DND-41 (cell line): ENCODE results near the gene KCNMA1.

Source experiments
- ATAC-seq: fragments of 200-7000 bp; cut with Tn5 transposase; 3 replicates; pipeline ENCODE4 v1.9.1; 2021; ENCODE audit warnings: low read depth; ENCODE audit not compliant: insufficient read depth
- DNase-seq: peaks from one replicate; pipeline ENCODE4 v3.0.0-alpha.2; 2020
- H2AFZ ChIP-seq: 2 replicates; pipeline ENCODE4 v1.6.0; 2012; ENCODE audit warnings: low read depth, low read length
- H3K27ac ChIP-seq: 2 replicates; pipeline ENCODE4 v1.5.1; 2012; ENCODE audit warnings: low read length, inconsistent platforms
- H3K27me3 ChIP-seq: fragments of 200-600 bp; sonication (generic); 2 replicates; pipeline ENCODE4 v1.6.0; 2012; ENCODE audit warnings: low read length, mild to moderate bottlenecking, inconsistent platforms; ENCODE audit not compliant: insufficient read depth, poor library complexity
- H3K36me3 ChIP-seq: 2 replicates; pipeline ENCODE4 v1.5.1; 2012; ENCODE audit warnings: low read length, inconsistent platforms; ENCODE audit not compliant: insufficient read depth
- H3K4me1 ChIP-seq: 2 replicates; pipeline ENCODE4 v1.5.1; 2012; ENCODE audit warnings: mild to moderate bottlenecking, low read length; ENCODE audit not compliant: insufficient read depth
- H3K4me2 ChIP-seq: 2 replicates; pipeline ENCODE4 v1.6.0; 2012; ENCODE audit warnings: mild to moderate bottlenecking, moderate library complexity, low read length, inconsistent platforms; ENCODE audit not compliant: insufficient read depth
- H3K4me3 ChIP-seq, 2 experiments: fragments of 200-600 bp in 1 of 2; shearing (Covaris generic) in 1 of 2; 2 replicates each; pipeline ENCODE4 v1.5.1; 2012 to 2016; ENCODE audit warnings: inconsistent platforms in 2 of 2, low read length in 2 of 2, mild to moderate bottlenecking in 2 of 2, low read depth in 1 of 2, moderate library complexity in 1 of 2
- H3K79me2 ChIP-seq: 2 replicates; pipeline ENCODE4 v1.6.0; 2012; ENCODE audit warnings: low read length, inconsistent platforms; ENCODE audit not compliant: insufficient read depth
- H3K9ac ChIP-seq: 2 replicates; pipeline ENCODE4 v1.6.0; 2012; ENCODE audit warnings: low read depth, mild to moderate bottlenecking, inconsistent platforms, low read length, moderate library complexity
- H3K9me3 ChIP-seq: 2 replicates; pipeline ENCODE4 v1.5.1; 2012; ENCODE audit warnings: low read length, moderate library complexity, mild to moderate bottlenecking, inconsistent platforms; ENCODE audit not compliant: insufficient read depth, severe bottlenecking
- H4K20me1 ChIP-seq: 2 replicates; pipeline ENCODE4 v1.6.0; 2012; ENCODE audit warnings: low read length; ENCODE audit not compliant: insufficient read depth
- EZH2 ChIP-seq: IDR thresholded peaks from 3 replicates; pipeline ENCODE4 v1.6.1; 2012; ENCODE audit warnings: borderline replicate concordance, low read depth, mild to moderate bottlenecking, moderate library complexity, low read length, inconsistent platforms; ENCODE audit not compliant: severe bottlenecking
- TF ChIP-seq, protein P1 (sequence below): IDR thresholded peaks from 2 replicates; pipeline ENCODE4 v1.5.1; 2012; ENCODE audit warnings: borderline replicate concordance, low read length, moderate library complexity, mild to moderate bottlenecking; ENCODE audit not compliant: poor library complexity, severe bottlenecking; ENCODE audit errors: extremely low read depth

Gene KCNMA1

DNA sequence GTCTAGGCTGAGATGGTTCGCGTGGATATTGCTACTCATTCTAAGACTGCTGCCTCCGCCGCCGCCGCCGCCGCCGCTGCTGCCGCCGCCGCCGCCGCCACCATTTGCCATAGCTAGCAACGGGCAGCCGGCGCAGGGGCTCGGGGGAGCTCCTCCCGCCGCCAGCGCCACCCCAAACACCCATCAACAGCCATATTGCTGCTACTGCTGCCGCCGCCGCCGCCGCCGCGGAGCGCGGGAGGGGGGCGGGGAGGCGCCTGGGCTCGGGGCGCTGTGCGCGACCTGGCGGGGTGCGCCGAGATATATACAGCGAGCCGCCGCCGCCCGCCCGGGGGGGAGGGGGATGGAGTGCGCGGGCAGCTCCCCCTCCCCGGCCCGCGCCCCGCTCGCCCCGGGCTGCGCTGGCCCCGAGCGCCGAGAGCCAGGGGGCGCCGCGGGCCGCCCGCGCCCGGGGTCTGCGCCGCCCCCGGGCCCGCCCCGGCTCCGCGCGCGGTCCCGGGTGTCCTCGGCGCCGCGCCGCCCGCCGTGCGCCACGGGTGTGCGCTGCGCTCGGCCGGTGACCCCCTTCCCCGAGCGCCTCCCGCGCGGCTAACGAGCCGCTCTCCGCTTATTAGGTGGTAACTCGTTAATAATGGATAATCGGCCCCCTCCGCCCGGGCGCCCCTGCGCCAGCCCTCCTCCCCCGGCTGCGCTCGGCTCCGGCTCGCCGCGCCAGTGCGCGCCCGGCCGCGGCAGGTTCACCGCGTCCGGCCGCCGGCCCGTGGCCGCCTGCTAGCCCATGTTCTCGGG, at the start of gene KCNMA1:
KCNMA1 (minus strand) TSS at position 277 of the 789 bp plus-strand sequence.
- peaks cover 3% of the 10 kb centered on the region; the same call in 1 of the 2 replicates for H4K20me1 ChIP-seq
- H2AFZ ChIP-seq, result no peak within 1 kb of the TSS
- no peak within 1 kb of the TSS for H3K4me3 ChIP-seq
- H3K36me3 ChIP-seq, result no peaks in the 10 kb centered on the region
- H3K27ac ChIP-seq, result no peak within 1 kb of the TSS
- no peak within 1 kb of the TSS for H3K4me2 ChIP-seq
- H3K9ac ChIP-seq, result no peak within 1 kb of the TSS
- H3K4me1 ChIP-seq, result no peaks in the 10 kb centered on the region
- H3K79me2 ChIP-seq, result no peaks in the 10 kb centered on the region
- H3K27me3 ChIP-seq, result peaks cover 3% of the 10 kb centered on the region
- DNase-seq (no peak), ATAC-seq (no peak)
- H3K9me3 ChIP-seq, result no peaks in the 10 kb centered on the region
- no peak for TF ChIP-seq EZH2
- TF ChIP-seq, protein P1, sequence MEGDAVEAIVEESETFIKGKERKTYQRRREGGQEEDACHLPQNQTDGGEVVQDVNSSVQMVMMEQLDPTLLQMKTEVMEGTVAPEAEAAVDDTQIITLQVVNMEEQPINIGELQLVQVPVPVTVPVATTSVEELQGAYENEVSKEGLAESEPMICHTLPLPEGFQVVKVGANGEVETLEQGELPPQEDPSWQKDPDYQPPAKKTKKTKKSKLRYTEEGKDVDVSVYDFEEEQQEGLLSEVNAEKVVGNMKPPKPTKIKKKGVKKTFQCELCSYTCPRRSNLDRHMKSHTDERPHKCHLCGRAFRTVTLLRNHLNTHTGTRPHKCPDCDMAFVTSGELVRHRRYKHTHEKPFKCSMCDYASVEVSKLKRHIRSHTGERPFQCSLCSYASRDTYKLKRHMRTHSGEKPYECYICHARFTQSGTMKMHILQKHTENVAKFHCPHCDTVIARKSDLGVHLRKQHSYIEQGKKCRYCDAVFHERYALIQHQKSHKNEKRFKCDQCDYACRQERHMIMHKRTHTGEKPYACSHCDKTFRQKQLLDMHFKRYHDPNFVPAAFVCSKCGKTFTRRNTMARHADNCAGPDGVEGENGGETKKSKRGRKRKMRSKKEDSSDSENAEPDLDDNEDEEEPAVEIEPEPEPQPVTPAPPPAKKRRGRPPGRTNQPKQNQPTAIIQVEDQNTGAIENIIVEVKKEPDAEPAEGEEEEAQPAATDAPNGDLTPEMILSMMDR, result no peak

DNA sequence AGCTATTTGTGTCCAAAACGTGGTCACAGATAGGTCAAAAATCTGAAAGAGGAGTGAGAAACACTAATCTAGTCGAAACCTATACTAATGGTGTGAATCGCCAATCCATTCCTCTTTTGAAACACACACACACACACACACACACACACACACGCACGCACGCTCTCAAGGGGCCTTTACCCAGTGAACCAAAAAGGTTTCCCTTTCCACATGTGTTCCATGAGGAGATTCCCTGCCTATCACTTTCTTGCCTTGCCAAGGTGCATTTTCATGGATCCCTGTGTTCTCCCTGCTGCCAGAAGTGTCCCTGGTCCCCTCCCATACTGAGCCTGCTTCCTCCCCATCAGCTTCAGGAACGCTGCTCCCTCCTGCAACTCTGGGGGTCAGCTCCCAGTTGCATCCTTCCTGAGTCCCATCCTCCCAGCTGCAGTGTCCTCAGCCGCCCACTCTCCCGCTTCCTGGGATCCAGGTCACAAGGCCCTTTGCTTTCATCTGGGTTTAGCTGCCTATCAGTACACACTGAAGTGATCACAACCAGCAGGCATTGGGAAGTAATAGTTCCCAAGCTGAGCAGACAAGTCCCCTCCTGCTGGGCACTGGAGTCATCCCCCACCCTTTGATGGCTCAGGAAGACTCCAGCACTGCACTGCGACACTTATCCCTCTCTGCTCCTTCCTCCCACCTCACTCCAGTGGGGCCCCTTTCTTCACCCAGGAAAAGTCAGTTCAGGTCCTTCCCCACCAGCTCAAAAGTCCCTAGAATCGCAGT, 49.2 kb upstream of the KCNMA1 start:
- no peak overlapping the region for H3K9ac ChIP-seq
- H3K4me2 ChIP-seq, result no peak overlapping the region
- ATAC-seq (no peak), DNase-seq (no peak)
- no peaks in the 10 kb centered on the region for H3K79me2 ChIP-seq
- H2AFZ ChIP-seq, result no peak overlapping the region
- H3K9me3 ChIP-seq, result no peaks in the 10 kb centered on the region
- no peak overlapping the region for H3K4me3 ChIP-seq
- H3K27ac ChIP-seq, result no peak overlapping the region
- no peaks in the 10 kb centered on the region for H3K4me1 ChIP-seq
- H3K27me3 ChIP-seq, result peaks cover 6% of the 10 kb centered on the region
- TF ChIP-seq, protein P1, result no peak
- TF ChIP-seq EZH2, result no peak
- no peaks in the 10 kb centered on the region for H3K36me3 ChIP-seq
- H4K20me1 ChIP-seq, result no peaks in the 10 kb centered on the region

DNA sequence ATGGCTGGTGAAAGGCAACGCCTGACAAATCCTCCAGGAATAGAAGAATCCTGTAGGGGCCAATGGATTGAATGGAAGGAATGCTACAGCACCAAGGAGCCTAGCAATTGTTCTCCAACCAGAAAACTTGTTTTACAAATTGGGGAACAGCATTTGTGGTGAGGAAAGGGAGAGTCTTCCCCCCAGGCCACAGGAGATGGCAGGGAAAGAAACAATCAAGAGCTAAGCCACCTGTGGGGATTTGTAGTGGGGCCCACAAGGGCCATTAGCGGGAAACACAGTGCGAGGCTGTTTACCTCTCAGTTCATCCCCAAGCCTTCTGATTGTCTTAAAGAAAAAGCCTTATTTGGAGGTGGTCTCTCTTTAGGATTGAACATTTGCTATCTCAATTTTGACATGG, 48.5 kb upstream of the KCNMA1 start:
- Histone ChIP-seq H3K4me1 (no peaks in the 10 kb centered on the region), H2AFZ (no peak overlapping the region)

More for the DNA sequence above, 48.5 kb upstream of the KCNMA1 start:
- TF ChIP-seq, protein P1, result no peak
- TF ChIP-seq EZH2, result no peak
- DNase-seq (no peak), ATAC-seq (no peak)
- H3K4me2 ChIP-seq, result no peak overlapping the region
- H4K20me1 ChIP-seq, result no peaks in the 10 kb centered on the region
- H3K9me3 ChIP-seq, result no peaks in the 10 kb centered on the region
- H3K27me3 ChIP-seq, result peaks cover 6% of the 10 kb centered on the region
- no peaks in the 10 kb centered on the region for H3K79me2 ChIP-seq
- H3K9ac ChIP-seq, result no peak overlapping the region
- no peak overlapping the region for H3K4me3 ChIP-seq
- H3K27ac ChIP-seq, result no peak overlapping the region
- no peaks in the 10 kb centered on the region for H3K36me3 ChIP-seq
